Uterus (tissue), 2 donors: ENCODE measurements around the gene ZNF285.

ENCODE experiments used
- CTCF ChIP-seq, 4 experiments: fragments of 200-600 bp in 2 of 4; fragments of 450-650 bp in 2 of 4; sonication (generic) in 2 of 4; IDR thresholded peaks; one replicate each; pipeline ENCODE4 v1.5.1; 2016 to 2019; ENCODE audit warnings: antibody characterized with exemption in 4 of 4, mild to moderate bottlenecking in 2 of 4, moderate library complexity in 1 of 4
- POLR2A ChIP-seq, 2 donors: fragments of 450-650 bp; IDR thresholded peaks; one replicate each; pipeline ENCODE4 v1.6.1; 2016; ENCODE audit warnings: antibody characterized with exemption in 2 of 2, mild to moderate bottlenecking in 1 of 2, moderate library complexity in 1 of 2

DNA sequence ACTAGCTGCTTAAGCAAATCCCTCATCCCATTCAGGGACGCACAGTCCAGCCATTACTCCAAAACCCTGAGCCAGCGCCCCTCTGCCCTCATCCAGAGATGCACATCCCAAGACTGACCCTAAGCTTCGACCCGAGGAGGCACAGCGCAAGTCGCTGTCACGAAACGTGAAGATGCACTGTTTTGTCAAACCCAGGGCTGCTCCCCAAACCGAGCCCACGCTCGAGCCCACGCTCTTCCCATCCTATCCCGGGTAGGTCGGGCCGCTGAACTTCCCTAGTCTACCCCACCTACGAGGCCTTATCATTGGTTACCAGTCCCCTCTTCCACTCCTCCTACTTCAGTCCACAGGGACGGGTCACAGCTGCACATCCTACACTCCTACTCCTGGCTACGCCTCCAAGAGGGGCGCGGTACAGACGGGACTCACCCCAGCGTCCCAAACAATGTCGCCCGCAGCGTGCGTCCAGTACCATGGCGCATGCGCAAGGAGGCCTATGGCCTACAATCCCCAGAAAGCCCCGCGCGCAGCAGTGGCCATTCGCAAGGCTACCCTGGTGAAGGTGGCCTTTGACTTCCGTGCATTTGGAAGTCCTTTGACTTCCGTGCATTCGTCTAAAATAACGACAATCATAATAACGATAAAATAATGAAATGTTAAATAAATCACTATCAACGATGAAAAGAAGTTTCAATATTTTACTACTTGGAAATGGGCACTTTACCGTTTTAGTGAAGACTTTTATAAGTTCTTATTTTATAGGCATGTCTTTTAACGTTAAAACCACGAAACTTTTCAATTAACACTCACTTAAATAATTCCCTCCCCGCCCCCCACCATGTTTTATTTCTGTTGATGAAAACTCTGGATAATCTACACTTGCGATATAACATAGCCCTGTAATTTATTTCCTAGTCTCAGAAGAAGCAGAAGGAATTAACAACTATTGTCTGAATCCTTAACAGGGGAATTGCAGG, at the start of gene ZNF285:
- no peak for TF ChIP-seq CTCF (IDR thresholded peaks at IDR 0.05)
- TF ChIP-seq POLR2A (IDR thresholded peaks at IDR 0.05) = no peak
